B cell (primary cell): ENCODE measurements around the gene TPRG1L. TPM values are rescaled to one million over a fixed set of nuclear protein-coding genes. Genes with fewer than 3 reads are reported as not detected.

Source experiments
- ATAC-seq: fragments of 200-7000 bp; cut with Tn5 transposase; one replicate; pipeline ENCODE4 v1.10.0; 2021; ENCODE audit warnings: low read depth, mild to moderate bottlenecking, moderate number of reproducible peaks, moderate library complexity
- CTCF ChIA-PET: fragments of 350-600 bp; sonication (Branson Sonifier 250); formaldehyde crosslinking; loops from one replicate; lab custom pipeline; 2021; ENCODE audit warnings: antibody characterized with exemption, inconsistent platforms; lab: Charles Lee
- POLR2A ChIA-PET: fragments of 350-600 bp; sonication (Branson Sonifier 250); formaldehyde crosslinking; loops from one replicate; lab custom pipeline; 2021; ENCODE audit warnings: antibody characterized with exemption; lab: Charles Lee
- DNase-seq: peaks from one replicate; pipeline ENCODE4 v3.0.0; 2013
- H2AFZ ChIP-seq: 2 replicates; pipeline ENCODE4 v1.6.1; 2012; ENCODE audit warnings: mild to moderate bottlenecking, low read depth, low read length; ENCODE audit not compliant: insufficient read depth, poor library complexity, severe bottlenecking
- H3K27ac ChIP-seq, 2 donors: 1 replicate in 1 of 2; 2 replicates in 1 of 2; pipeline ENCODE4 v1.5.1; 2012 to 2013; ENCODE audit warnings: low read length in 2 of 2, mild to moderate bottlenecking in 2 of 2, moderate library complexity in 1 of 2
- H3K27me3 ChIP-seq, 4 experiments: fragments of 200-600 bp in 1 of 4; sonication (generic) in 1 of 4; replicated peaks in 1 of 4; 1 replicate in 2 of 4; 2 replicates in 2 of 4; pipeline versions ENCODE4 v1.6.1 to v1.7.0; 2013 to 2016; ENCODE audit warnings: low read length in 3 of 4, mild to moderate bottlenecking in 2 of 4, mixed read lengths in 1 of 4, moderate library complexity in 1 of 4; ENCODE audit not compliant: insufficient read depth in 4 of 4, control insufficient read depth in 3 of 4; ENCODE audit errors: control extremely low read depth in 1 of 4
- H3K36me3 ChIP-seq, 2 experiments: replicated peaks in 1 of 2; 1 replicate in 1 of 2; 2 replicates in 1 of 2; pipeline versions ENCODE4 v1.6.1 to v1.7.1; 2013; ENCODE audit warnings: low read length in 1 of 2; ENCODE audit not compliant: insufficient read depth in 2 of 2, control insufficient read depth in 1 of 2; ENCODE audit errors: control extremely low read depth in 1 of 2, extremely low read depth in 1 of 2
- H3K4me1 ChIP-seq, 2 donors: fragments of 200-600 bp in 1 of 2; sonication (generic) in 1 of 2; 1 replicate in 1 of 2; 2 replicates in 1 of 2; pipeline versions ENCODE4 v1.5.1 to v1.6.1; 2013 to 2017; ENCODE audit warnings: low read length in 2 of 2; ENCODE audit not compliant: control insufficient read depth in 2 of 2, insufficient read depth in 2 of 2
- H3K4me2 ChIP-seq: replicated peaks from 2 replicates; pipeline ENCODE3; 2012; ENCODE audit warnings: mild to moderate bottlenecking, low read depth, low read length; ENCODE audit not compliant: poor library complexity, severe bottlenecking
- H3K4me3 ChIP-seq, 5 experiments: fragments of 200-600 bp in 1 of 5; sonication (generic) in 1 of 5; 1 replicate in 3 of 5; 2 replicates in 2 of 5; pipeline versions ENCODE4 v1.5.1 to v1.7.0; 2011 to 2016; ENCODE audit warnings: low read length in 4 of 5, mild to moderate bottlenecking in 4 of 5, low read depth in 2 of 5, control low read depth in 1 of 5, moderate library complexity in 1 of 5; ENCODE audit not compliant: insufficient read depth in 1 of 5; ENCODE audit errors: control extremely low read depth in 1 of 5, extremely low read depth in 1 of 5
- H3K79me2 ChIP-seq: fragments of 200-600 bp; sonication (generic); one replicate; pipeline ENCODE4 v1.6.0; 2016; ENCODE audit warnings: low read length; ENCODE audit not compliant: control insufficient read depth, insufficient read depth
- H3K9ac ChIP-seq: fragments of 200-600 bp; sonication (generic); 2 replicates; pipeline ENCODE4 v1.6.1; 2017; ENCODE audit warnings: mild to moderate bottlenecking, low read length, moderate library complexity
- H3K9me3 ChIP-seq, 3 donors: one replicate each; pipeline versions ENCODE4 v1.6.1 to v1.7.1; 2013; ENCODE audit warnings: low read length in 2 of 3; ENCODE audit not compliant: control insufficient read depth in 2 of 3, insufficient read depth in 1 of 3; ENCODE audit errors: control extremely low read depth in 1 of 3
- H4K20me1 ChIP-seq: 2 replicates; pipeline ENCODE4 v1.6.0; 2012; ENCODE audit warnings: mild to moderate bottlenecking, low read length; ENCODE audit not compliant: insufficient read depth, control insufficient read depth, poor library complexity, severe bottlenecking
- H3K27ac Mint-ChIP-seq: one replicate; pipeline ENCODE4 v1.8.0; 2021; ENCODE audit warnings: mixed read lengths
- H3K27me3 Mint-ChIP-seq: one replicate; pipeline ENCODE4 v1.8.0; 2021; ENCODE audit warnings: mixed read lengths
- H3K4me1 Mint-ChIP-seq: one replicate; pipeline ENCODE4 v1.8.0; 2021; ENCODE audit warnings: mixed read lengths
- H3K4me3 Mint-ChIP-seq: one replicate; pipeline ENCODE4 v1.8.0; 2021; ENCODE audit warnings: mixed read lengths
- H3K9me3 Mint-ChIP-seq: one replicate; pipeline ENCODE4 v1.8.0; 2022; ENCODE audit warnings: mixed read lengths; ENCODE audit not compliant: insufficient read depth
- CTCF ChIP-seq: fragments of 200-600 bp; IDR thresholded peaks from one replicate; pipeline ENCODE4 v1.8.0; 2022; ENCODE audit warnings: antibody characterized with exemption, mild to moderate bottlenecking
- EZH2 ChIP-seq: IDR thresholded peaks from 2 replicates; pipeline ENCODE4 v1.6.1; 2012; ENCODE audit warnings: borderline replicate concordance, low read depth, mild to moderate bottlenecking, moderate library complexity, low read length; ENCODE audit not compliant: insufficient read depth, poor library complexity, severe bottlenecking
- WGBS: methylation state at CpG from one replicate; pipeline ENCODE4 v1.1.5; 2013; ENCODE audit warnings: missing lambda C conversion rate; ENCODE audit not compliant: insufficient coverage; 5-methylcytosine and 5-hydroxymethylcytosine counted together
- intact Hi-C: fragments of 100-400 bp; cut with micrococcal nuclease; formaldehyde crosslinking; loops from one replicate; pipeline ENCODE4 v1.10.0; 2022
- polyA plus RNA-seq: library from polyadenylated mRNA; depleted of rRNA; stranded (reverse); fragments of >200 nt; gene quantifications from 2 replicates; pipeline ENCODE4 v1.2.3, GENCODE V29; 2012
- total RNA-seq, 2 donors: library from RNA; stranded (reverse); fragments of 120-200 nt in 1 of 2; gene quantifications; 1 replicate in 1 of 2; 2 replicates in 1 of 2; pipeline versions ENCODE4 v1.2.3 to v1.2.4, GENCODE V29; 2013 to 2022

TPRG1L gene
- total and polyA plus RNA-seq, 2 donors (not counting 1 experiment from before 2014, with no cell fraction given) = 19.5 to 48.6 TPM

DNA sequence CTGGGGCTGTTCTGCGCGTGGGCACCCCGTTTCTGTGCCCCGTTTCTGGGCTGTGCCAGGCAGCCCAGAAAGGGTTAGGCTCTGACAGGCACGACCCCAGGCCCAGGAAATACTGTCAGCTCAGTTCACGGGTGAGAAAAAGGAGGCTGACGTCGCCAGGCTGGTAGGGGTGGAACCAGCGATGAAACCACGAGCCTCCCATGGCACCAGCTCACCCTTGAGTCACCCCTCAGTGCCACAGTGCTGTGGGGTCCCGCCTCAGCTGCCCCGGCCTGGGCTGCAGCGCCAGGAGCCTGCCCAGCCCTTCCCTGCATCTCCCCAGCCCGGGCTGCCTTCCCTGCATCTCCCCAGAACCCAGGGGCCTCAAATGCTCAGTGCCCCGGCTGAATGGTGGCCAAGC is 25.0 kb upstream of the TPRG1L start:
- ChIA-PET CTCF (no interaction called here), POLR2A (no interaction called here)
- Histone ChIP-seq H4K20me1 (no peaks in the 10 kb centered on the region), H3K4me1 (peaks cover 22 to 28% of the 10 kb centered on the region in 2 donors), H3K4me3 (no peak overlapping the region), H3K27ac (no peak overlapping the region), H3K27me3 (peaks cover 0 to 2% (median 0%) of the 10 kb centered on the region in 4 experiments), H3K79me2 (no peaks in the 10 kb centered on the region), H3K36me3 (no peaks in the 10 kb centered on the region), H3K9ac (no peak overlapping the region), H3K4me2 (no peak overlapping the region), H3K9me3 (peaks cover 0 to 7% (median 0%) of the 10 kb centered on the region in 3 donors), H2AFZ (no peak overlapping the region)
- 40% methylated on average over 14 of the region's 15 CpGs for WGBS
- no peak for TF ChIP-seq EZH2
- no peak for TF ChIP-seq CTCF
- no peak overlapping the region for H3K27ac Mint-ChIP-seq
- no peaks in the 10 kb centered on the region for H3K27me3 Mint-ChIP-seq
- no peak overlapping the region for H3K4me3 Mint-ChIP-seq
- no peaks in the 10 kb centered on the region for H3K9me3 Mint-ChIP-seq
- DNase-seq (no peak), ATAC-seq (no peak)
- intact Hi-C loops = no loop called here
- H3K4me1 Mint-ChIP-seq = peaks cover 20% of the 10 kb centered on the region

GRCh38 chr1:3600354-3600753 is 24.5 kb upstream of the TPRG1L start:
- Histone ChIP-seq H3K27ac (no peak overlapping the region), H3K4me1 (peaks cover 22 to 28% of the 10 kb centered on the region in 2 donors), H3K4me2 (no peak overlapping the region), H2AFZ (no peak overlapping the region), H3K36me3 (no peaks in the 10 kb centered on the region), H3K4me3 (no peak overlapping the region), H3K27me3 (peaks cover 0 to 2% (median 0%) of the 10 kb centered on the region in 4 experiments), H3K9me3 (peaks cover 0 to 7% (median 0%) of the 10 kb centered on the region in 3 donors), H4K20me1 (no peaks in the 10 kb centered on the region), H3K9ac (no peak overlapping the region), H3K79me2 (no peaks in the 10 kb centered on the region)
- TF ChIP-seq CTCF (no peak), EZH2 (no peak)
- no peak overlapping the region for H3K27ac Mint-ChIP-seq
- intact Hi-C loops = no loop called here
- WGBS = 84% methylated on average over 10 of the region's 10 CpGs
- H3K4me3 Mint-ChIP-seq = no peak overlapping the region
- POLR2A ChIA-PET = no interaction called here
- no peaks in the 10 kb centered on the region for H3K27me3 Mint-ChIP-seq
- CTCF ChIA-PET = no interaction called here
- no peak for ATAC-seq
- peaks cover 20% of the 10 kb centered on the region for H3K4me1 Mint-ChIP-seq
- no peaks in the 10 kb centered on the region for H3K9me3 Mint-ChIP-seq
- DNase-seq = no peak
